G401.6 (cell line): ENCODE measurements around the gene PPARG.
"Not testable (repeated sequence)": the region's sequence is repeated elsewhere in the genome, so short reads cannot be mapped to it uniquely, and the experiment has no call there.

ENCODE experiments used
- FAIRE-seq: peaks from 2 replicates; lab custom pipeline; 2012; peaks lifted over from hg19 to GRCh38; lab: Jason Lieb, UNC

Gene PPARG

DNA sequence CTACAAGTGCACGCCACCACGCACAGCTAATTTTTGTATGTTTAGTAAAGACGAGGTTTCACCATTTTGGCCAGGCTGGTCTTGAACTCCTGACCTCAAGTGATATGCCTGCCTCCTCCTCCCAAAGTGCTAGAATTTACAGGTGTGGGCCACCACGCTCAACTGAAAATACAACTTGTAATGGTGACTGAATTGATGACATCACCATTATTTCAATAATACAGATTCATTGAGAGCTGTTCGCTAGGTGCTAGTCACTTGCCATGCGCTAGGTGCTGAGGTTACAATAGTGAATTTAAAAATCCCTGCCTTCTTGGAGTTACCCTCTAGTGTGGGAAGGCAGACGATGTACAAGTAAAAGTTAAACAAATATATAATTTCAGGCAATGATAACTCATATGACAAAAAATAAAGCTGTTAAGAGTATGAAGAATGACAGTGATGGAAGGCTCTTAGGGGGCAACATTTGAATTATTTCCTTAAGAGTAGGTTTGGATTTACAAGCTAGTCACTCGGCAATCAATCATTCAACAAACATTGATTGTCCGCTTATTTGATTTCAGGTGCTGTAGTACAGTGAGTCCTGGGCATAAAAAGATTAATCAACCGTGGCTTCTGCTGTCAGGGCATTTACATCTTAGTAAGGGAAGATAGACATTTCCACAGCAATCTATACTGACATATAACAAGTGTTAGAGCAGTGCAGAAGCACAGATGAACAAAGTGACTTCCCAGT lies 9.1 kb upstream of the PPARG start:
- no peak for FAIRE-seq

DNA sequence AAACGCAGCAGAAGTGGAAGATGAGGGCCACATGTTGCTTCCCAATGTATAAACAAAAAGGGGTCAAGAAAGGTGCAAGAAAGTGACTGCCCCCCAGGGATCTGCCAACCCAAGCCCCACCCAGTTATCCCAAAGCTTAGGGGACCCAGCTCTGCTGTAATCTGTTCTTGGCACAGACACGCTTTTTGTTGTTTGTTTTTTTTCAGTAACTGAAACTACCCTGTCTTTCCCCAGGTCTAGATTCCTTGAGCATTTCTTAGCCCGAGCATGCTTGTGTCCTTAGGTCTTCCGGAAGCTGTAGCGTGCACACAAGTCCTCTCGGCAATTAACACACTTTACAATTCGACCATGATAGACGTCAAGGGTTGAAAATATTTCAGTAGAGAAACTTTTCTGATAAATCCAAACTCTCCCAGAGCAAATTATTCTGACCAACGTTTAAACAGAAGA lies 8.5 kb upstream of the PPARG start:
- FAIRE-seq, result no peak

DNA sequence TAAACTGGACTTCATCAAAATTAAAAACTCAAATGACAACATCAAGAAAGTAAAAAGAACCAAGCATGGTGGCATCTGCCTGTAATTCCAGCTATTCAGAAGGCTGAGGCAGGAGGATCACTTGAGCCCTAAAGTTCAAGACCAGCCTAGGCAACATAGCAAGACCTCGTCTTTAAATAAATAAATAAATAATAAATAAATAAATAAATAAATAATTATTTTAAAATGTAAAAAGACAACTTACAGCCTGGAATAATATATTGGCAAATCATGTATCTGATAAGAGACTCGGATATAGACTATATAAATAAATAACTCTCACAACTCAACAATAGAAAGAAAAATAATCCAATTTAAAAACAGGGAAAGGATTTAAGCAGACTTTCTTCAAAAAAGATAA lies 4.3 kb upstream of the PPARG start:
- no peak for FAIRE-seq

DNA sequence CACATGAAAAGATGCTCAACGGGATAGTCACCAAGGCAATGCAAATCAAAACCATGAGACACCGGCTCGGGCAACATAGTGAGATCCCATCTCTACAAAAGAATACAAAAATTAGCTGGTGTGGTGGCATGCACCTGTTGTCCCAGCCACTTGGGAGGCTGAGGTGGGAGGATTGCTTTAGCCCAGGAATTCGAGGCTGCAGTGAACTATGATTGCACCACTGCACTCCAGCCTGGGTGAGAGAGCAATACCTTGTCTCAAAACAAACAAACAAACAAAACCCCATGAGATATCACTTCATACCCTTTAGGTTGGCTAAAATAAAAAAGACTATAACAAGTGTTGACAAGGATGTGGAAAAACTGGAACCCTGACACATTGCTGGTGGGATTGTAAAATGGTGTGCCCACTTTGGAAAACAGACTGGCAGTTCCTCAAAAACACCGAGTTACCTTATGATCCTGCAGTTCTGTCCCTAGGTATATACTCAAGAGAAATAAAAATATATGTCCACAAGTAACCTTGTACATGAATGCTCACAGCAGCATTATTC lies 3.8 kb upstream of the PPARG start:
- FAIRE-seq, result no peak

DNA sequence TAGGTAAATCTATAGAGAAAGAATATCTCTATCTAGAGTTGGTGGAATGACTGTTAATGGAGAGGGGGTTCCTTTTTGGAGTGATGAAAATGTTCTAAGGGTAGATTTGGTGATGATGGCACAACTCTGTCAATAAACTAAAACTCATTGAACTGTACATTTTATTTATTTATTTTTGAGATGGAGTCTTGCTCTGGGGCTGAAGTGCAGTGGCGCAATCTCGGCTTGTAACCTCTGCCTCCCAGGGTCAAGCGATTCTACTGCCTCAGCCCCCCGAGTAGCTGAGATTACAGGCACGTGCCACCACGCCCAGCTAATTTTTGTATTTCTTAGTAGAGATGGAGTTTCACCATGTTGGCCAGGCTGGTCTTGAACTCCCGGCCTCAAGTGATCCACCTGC lies 3.1 kb upstream of the PPARG start:
- not testable (repeated sequence) for FAIRE-seq

DNA sequence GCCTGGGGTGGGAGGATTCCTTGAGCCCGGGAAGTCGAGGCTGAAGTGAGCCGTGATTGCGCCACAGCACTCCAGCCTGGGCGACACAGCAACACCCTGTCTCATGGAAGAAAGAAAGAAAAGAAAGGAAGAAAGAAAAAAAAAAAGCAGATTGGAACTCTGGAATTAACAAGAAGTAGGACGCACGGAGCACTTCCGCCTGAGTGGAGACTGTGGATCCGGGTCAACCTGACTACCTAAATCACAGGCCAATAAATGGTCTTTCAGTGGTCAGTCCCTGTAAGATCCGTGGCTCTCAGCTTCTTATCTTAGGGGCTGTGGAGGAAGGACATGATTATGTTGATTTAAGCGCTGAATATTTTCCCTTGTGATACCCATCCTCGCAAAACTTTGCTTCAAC lies 2.4 kb upstream of the PPARG start:
- FAIRE-seq, result no peak

DNA sequence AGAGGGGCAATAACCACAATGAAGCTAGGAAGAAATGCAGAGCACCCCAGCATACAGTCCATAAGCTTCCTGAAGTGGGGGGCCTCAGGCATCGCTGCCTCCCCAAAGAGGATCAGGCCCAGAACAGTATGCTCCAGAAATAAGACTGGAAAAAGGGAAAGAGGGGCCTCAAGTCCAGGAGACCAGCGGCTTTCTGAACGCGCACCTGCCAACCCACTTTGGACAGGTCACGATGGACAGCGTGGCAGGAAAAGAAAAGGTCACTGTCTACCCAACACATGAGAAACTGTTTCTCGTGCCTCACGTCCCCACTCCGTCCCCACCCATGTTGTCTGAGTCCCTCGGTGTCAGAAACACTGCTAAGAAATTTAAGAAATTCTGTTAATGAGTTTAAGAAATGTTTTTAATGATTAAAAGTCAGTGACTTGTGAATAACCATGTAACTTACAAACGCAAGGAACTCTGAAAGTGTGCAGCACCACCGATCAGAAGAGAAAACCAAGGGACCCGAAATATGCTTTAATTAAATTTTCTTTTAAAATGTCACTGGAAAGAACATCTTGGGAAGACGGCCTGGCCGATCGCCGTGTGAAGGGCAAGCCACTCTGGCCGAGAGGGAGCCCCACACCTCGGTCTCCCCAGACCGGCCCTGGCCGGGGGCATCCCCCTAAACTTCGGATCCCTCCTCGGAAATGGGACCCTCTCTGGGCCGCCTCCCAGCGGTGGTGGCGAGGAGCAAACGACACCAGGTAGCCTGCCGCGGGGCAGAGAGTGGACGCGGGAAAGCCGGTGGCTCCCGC lies 1.7 kb upstream of the PPARG start:
- no peak for FAIRE-seq

DNA sequence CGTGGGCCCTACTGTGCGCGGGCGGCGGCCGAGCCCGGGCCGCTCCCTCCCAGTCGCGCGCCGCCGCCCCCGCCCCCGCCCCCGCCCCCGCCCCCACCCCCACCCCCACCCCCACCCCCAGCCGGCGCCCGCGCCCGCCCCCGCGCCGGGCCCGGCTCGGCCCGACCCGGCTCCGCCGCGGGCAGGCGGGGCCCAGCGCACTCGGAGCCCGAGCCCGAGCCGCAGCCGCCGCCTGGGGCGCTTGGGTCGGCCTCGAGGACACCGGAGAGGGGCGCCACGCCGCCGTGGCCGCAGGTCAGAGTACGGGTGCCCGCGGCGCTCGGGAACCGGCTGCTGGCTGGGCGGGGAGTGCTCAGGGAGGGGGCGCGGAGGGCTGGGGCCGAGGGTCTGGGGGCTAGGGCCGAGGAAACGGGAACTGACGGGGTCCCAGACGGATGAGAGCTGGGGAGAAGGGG lies 1.1 kb upstream of the PPARG start:
- no peak for FAIRE-seq

DNA sequence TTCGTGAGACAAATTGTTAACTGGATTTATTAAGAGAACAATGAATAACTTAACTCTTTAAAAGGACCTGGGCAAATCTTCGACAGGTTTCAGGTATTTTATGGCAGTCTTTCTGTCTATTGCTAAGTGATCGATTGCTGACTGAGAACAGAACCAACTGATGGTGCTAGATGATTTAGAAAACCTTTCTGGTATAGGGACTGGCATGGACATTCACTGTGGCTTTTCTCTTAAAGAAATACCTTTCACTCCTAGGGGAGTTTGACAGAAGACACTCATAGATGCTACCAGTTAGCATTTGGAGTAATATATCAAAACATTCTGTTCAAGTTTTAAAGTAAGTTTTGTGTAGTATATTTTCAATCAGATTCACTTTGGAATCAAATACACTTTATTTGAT lies 654 bp downstream of the PPARG start:
- FAIRE-seq, result no peak

DNA sequence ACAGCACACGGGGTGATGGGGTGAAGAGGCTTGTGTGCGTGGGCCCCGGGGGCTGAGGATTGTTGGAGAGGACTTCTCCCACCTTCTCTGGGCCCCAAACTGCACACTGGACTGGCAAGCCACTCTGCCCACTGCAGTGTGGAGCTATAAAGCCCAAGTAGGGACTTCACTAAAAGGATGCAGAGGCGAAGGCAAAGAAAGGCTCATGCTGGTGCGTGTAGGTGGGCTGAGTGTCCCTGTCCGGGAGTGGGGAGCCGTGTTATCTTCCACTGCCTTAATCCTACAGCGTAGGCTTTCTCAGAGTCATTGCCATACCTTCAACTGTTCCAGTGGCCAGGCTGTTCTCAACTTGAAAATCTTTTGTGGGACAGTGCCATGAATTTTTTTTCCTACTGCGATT lies 3.9 kb downstream of the PPARG start:
- FAIRE-seq, result no peak

DNA sequence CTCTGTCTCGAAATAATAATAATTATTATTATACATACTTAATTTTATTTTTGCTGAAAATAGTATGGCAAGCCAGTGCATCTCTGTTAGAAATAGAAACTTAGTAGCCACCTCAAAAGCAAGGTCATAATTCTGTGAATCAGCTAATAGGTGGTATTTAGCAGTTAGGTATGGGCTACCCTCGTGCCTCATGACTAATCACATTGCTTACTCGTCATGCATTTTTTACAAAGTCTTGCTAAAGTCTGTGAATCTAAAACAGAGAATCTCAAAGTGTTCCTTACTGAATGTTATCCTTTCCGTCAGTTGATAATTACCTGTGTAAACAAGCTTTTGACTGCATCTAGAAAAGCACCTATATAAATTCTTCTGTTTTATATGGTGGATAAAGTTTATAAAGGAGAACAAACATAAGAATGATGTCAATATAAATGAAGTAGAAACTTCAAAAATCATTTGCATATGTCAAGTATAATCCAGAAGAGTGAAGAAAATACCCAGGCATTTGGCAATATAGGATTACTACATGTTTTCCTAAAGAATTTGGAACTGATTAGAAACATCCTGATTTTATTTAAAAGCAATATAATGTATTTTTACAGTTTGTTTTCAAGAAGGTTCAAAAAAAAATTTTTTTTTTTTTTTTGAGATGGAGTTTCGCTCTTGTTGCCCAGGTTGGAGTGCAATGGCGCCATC lies 6.2 kb downstream of the PPARG start:
- FAIRE-seq, result no peak

DNA sequence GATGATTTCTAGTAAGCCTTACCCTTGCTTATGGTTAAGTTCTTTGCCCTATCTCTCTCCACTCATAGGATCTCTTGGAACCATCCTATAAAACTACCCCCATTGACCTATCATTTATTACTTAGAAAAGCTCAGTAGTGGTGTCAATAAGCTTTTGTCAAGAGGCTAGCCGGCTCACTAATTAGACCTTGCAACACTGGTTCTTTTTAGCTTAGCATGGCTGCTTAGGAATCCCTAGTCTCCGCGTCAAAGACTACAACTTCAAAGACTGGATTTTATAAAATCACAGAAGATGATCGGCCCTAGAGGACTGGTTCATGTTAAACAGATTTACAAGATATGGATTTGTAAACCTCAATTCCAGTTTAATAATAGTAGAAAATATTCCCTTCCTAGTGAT lies 7.6 kb downstream of the PPARG start:
- FAIRE-seq, result no peak

DNA sequence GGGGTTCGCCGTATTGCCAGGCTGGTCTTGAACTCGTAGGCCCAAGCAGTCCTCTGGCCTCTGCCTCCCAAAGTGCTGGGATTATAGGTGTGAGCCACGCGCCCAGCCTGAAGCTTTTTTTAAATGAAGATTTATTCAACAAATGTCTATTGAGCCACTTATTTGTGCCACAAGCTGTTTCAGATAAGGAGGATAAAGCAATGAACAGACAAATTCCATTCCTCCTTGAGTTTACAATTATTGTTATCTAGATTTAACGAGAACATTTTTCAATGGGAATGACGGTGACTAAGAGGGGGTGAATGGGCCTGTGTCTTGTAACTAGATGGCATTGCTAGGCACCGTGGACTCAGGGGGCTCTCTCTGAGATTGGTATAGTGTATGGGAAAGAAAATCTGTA lies 10.2 kb downstream of the PPARG start:
- FAIRE-seq, result no peak

DNA sequence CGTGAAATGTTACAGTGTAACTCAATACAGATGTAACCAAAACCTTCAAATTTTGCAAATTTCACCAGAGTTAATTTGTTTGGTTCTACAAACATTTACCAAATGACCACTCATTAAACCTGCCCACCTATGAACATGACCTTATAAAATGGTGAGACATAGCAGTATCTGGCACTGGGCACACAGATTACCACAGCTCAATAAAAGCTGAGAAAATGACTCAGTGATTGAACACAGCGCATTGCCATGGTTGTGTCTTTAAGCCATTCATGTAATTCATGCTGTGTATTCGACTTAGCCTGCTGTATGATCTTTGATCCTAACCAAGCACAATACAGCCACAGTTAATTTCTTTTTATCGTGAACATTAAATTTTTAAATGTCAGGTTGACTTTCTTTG lies 11.3 kb downstream of the PPARG start:
- FAIRE-seq, result no peak

DNA sequence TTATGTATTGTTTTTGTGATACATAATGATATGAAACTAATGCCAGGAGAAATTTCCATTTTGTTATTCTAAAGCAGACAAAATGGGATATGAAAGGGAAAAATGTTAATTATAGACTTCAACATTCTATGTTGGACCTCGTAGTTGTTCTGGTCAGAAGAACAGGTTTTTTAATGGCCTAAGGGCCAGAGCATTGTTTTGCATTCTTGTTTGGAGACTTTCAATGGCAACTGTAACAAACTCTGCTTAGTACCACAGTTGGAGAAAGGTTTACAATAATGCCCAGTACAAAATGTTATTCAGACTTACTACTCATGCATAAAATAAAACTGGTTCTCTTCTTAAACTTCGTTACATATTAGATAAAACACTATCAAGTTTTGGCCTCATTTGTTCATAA lies 12.2 kb downstream of the PPARG start:
- no peak for FAIRE-seq

DNA sequence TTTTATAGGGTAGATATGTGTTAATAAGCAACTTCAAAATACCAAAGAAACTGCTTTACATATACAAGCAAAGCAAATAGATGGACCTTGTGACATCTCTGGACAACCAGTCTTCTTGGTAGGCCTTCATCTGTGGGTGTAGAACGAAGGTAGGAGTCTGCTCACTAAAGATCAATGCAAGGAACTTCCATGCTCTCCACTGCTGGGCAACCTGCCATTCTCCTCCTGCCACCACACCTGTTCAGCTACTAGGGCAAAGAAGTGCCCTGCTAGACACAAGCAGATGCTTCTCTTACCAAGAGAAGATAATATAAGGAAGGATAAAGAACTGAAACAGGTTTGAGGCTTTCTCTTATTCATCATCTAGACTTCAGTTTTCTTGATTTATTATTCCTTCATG lies 12.6 kb downstream of the PPARG start:
- FAIRE-seq, result no peak

DNA sequence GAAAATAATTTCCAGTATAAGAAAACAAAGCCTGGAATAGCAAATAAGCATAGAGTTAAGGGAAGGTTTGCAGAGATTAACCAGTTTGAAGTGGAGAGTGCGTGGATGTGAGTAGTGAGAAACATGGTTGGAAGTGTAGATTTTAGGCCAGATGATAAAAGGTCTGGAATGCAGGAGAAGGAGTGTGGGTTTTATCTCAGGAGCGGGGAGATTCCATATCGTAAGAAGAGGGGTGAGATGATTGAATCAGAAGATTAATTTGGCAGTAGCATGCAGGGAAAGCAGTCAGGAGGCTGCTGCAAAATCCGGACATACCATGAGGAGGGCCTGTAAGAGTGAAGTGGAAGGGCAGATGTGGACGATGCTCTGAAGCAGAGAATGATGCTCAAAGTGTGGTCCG lies 13.7 kb downstream of the PPARG start:
- FAIRE-seq, result no peak

DNA sequence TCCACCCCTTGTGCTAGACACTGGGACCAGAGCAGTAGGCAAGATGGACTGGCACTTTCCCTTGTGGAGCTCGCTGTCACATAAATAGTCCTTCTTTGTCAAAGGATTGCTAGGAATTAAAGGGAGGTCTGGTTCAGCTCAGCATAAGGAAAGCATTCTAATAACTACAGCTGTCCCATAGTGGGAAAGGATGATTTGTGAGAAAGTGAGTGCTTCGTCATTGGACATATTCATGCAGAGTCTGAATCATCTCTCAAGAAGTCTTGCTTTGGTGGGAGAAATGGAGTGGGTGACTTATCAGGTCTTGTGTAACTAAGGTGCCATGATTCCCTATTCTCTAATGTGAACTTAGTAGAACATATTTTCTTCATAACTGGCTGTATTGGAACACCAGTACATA lies 14.7 kb downstream of the PPARG start:
- FAIRE-seq, result no peak

DNA sequence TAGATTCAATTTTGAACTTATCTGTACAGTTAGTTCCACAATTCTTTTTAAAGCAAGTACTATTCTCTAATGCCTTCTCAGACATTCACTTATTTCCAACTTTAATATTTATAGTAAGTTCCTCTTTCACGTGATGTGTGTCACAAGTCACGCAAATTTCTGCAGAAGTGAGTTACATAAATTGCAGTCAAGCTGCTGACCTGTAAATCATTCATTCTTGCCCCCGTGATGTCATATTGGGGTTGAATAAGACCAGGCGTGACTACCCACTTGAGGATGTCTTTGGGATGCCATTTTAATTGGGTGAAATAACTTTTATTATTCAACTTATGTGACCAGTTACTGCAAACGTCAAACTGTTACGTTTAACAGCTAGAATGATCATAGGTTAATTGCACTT lies 15.1 kb downstream of the PPARG start:
- FAIRE-seq, result no peak

DNA sequence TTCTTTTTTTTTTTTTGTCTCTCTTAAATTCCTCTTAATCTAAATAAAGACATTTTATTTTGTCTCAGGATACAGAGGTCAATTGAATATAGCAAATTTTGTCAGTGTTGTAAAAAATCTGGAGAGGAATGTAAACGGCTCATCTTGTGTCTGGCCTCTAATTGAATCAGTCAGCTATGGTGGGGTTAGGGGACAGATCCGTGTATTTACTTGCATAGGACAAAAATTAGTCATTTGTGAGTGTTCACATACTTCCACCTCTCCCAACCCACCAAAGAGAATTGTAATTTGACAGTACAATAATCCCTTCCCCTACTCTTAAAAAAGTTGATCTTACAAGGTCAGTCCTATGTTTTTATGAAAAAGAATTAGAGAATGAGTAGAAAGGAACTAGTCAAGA lies 18.3 kb downstream of the PPARG start:
- FAIRE-seq, result no peak

DNA sequence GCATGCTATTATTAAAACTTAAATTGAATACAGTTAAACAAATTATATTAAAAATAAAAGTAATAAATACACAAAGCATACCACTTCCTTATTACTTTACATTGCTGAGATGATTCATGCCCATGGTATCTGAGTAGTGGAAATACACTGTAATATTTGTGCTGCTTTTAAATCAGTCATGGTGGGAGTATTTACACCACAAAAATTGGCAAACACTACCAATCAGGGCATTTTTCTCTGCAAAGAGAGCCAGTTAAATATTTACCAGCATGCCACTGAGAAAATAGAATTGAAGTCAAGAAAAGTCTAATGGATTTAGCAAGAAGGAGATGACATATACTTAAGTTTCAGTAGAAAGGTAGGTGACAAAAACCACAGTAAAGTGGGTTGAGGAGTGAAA lies 19.6 kb downstream of the PPARG start:
- no peak for FAIRE-seq

DNA sequence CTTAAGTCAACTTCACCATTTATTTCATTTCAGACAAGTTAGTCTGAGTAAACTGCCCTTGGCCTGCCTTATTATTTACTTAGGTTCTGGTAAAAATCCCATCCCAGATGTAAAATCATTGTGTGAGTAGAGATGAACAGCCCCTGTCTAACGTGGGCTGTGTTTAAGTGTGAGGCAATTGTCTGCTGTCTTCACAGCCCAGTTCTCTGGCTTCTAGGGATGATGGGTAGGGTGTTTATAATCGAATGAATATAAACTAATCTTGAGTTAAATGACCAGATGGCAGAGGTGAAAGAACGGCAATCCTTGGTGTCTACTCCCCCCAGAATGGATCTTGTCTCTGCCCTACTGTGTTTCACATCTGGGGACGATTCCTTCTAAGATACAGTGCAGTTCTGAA lies 20.8 kb downstream of the PPARG start:
- FAIRE-seq, result no peak

DNA sequence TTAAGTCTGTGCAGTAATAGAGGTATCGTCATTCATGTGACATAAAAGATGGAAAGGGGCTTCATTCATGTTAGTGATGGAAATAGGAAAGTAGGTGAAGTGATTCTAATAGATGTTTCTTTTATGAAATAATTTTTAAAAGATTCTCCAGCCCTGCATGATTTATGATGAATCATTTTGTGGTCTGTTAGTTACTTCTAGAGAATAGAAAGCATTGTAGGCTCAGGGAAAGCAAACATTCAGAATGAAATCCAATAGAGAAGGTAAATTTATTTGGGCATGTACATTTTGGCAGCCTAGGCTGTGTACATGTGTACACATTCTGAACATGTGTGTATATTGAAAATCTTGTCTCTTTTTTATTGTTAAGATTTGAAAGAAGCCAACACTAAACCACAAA lies 23.1 kb downstream of the PPARG start:
- FAIRE-seq, result no peak
